Right renal cortex interstitium (tissue), 3 donors: ENCODE results near the gene ATG5. TPM values are rescaled to one million over a fixed set of nuclear protein-coding genes. Genes with fewer than 3 reads are reported as not detected.
"Not testable (repeated sequence)": the region's sequence is repeated elsewhere in the genome, so short reads cannot be mapped to it uniquely, and the experiment has no call there.

Source experiments
- DNase-seq, 3 donors: peaks; one replicate each; pipeline ENCODE4 v3.0.0-alpha.2; 2013; ENCODE audit warnings: low read depth in 3 of 3, low spot score in 2 of 3
- polyA plus RNA-seq, 3 donors: library from polyadenylated mRNA; unstranded; fragments of 120-200 nt; gene quantifications; one replicate each; pipeline ENCODE4 v1.2.1, GENCODE V29; 2013; ENCODE audit not compliant: insufficient read length in 3 of 3

The ATG5 gene
- polyA plus RNA-seq, 3 donors: 56.7 to 58.9 (median 57.9) TPM

DNA sequence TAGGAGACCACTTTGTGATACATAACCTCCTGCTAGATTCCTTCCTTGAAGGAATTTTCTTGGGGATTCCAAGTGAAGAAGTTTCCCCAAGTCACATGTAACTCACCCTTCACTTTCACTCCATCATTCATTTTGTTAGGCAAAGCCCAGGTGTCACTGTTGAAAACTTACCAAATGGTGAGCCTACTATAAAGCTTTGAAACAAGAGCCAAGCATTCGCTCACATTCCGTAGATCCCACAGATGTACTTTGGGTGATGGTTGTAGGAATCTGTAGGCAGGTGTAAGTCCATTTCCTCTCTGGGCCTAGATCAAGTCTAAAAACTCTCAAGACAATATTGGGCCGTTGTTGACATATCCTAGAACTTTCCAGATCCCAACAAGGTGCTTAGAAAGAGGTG, 165.4 kb downstream of the ATG5 start:
- no peak for DNase-seq

DNA sequence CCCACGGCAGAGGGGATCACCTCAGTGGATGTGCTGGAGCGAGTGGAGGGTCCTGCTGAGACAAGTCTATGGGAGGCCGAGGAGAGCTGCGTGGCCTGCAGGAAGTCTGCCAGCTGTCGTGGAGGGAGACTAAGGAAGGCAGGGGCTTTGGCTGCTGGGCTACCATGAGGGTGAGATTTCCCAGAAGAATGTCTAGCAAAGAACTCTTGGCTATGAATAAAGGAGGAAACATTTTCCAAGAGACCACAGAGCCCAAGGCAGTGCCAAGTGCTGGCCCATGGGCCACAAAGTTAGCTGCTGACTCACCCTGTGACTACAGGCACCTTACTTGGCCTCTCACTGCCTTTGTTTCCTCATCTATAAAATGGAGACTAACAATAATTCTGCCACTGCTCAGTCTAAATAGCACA, 166.0 kb downstream of the ATG5 start:
- DNase-seq: no peak

DNA sequence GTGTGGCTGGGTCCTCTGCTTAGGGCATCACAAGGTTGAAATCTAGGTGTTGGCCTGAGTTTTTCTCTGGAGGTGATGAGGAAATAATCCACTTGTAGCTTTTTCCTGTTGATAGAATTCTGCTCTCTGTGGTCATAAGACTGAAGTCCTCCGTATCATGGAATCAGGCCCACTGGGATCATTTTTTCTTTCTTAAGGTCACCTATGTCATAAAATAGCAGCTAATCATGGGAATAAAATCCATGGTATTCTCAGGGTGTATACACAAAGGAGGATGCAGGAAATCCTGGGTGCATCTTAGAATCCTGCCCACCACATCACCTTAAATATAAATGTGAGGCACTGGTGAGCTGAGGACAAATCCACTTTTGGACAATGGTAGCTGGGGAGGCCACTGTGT, 166.7 kb downstream of the ATG5 start:
- DNase-seq: no peak

DNA sequence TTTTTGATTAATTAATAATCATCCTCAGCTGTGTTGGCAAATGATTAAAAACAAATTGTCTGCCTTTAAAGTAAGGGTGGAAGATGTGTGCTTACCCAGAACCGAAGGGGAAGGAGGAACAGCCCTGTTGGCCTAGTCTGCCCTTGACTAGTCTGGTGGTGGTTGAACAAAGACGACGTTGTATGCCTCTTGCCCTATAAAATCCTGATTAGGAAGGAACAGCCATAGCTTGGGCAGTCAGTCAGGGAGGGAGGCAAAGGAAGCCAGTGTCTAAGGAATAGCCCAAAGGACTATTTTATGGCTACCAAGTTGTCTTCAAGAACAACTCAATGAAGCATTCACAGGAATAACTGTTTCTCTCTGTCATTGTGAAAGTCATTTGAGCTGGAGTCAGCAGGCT, 168.7 kb downstream of the ATG5 start:
- no peak for DNase-seq

DNA sequence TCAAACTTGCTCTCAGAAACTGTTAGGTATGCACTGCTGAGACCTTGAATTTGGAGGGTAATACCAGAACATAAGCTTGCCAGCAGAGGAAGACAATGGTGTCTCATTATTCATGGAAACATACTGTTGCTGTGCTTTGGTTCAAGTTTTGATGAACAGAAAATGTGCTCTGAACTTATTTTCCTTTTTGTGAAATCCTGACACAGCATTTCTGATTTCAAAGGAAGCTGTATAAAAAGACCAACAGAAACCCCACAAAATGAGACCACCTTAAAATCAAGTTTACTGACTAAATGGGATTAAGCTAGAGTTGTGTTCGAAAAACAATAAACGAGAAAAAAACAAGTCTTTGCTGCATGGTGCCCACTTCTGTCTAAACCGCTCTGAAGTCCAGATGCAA, 169.1 kb downstream of the ATG5 start:
- DNase-seq: no peak

DNA sequence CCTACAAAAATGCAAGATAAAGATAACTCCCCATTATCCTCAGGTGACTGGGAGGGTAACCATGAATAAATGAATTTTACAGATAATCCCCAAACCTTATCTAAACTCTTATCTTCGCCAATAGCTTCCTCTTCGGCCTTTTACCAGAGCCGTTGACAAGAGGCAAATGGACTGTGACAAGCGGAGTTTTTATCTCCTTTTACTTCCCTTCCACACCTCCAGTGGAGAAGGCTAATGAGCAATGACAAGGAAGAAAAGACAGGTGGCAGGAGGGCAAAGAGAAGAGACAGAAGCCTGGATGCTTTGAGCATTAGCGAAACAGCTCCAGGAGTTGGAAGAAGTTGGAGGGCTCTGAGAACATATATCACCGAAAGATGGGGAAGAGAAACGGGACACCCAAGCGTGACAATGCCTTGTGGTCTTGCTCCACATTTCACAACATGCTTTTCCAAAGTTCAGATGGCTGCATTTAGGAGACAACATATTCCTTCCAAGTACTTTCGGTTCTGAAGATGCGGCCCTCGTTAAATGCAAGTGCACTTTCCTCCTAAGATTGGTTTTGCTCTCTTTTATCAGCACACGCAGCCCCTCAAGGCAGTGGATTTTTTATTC, 170.2 kb downstream of the ATG5 start:
- DNase-seq: no peak

DNA sequence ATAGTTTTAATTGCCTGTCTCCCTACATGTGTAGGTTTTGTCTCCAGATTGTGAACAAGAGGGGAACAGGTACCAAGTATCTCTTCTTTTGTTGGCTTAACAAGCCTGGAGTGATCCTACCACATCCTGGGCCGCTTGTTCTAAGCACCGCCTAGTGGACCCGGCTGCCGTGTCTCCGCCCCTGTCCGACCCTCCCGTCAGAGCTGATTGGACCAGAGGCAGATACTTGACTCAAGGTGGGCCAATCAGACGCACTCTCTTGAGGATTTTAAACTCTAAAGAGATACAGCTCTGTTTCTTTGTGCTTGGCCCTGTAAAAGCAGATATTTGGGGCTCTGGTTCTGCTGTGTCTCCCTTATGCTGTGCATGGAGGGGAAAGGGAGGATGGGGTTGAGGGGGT, 171.2 kb downstream of the ATG5 start:
- no peak for DNase-seq

DNA sequence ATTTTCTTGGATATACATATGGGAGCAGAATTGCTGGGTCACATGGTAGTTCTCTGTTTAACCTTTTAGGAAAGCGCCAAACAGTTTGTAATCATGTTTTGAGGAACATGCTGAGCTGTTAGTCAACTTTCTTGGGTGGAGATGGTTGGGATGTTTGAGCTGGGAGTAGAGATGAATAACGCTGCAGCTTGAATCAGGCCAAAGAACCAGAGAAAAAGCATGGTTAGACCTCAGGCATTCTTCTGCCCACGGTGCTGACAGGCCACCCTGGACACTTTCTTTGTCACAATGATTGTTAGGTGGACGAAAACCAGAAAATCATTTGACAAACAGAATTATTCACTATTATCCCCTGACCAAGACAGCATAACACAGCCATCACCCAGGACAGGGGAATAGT, 172.6 kb downstream of the ATG5 start:
- no peak for DNase-seq

DNA sequence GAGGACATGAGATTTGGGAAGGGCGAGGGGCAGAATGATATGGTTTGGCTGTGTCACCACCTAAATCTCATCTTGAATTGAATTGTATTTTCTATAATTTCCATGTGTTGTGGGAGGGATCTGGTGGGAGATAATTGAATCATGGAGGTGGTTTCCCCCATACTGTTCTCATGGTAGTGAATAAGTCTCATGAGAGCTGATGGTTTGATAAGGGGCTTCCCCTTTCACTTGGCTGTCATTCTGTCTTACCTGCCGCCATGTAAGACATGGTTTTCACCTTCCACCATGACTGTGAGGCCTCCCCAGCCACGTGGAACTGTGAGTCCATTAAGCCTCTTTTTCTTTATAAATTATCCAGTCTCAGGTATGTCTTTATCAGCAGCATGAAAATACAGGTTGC, 173.1 kb downstream of the ATG5 start:
- DNase-seq: not testable (repeated sequence)

DNA sequence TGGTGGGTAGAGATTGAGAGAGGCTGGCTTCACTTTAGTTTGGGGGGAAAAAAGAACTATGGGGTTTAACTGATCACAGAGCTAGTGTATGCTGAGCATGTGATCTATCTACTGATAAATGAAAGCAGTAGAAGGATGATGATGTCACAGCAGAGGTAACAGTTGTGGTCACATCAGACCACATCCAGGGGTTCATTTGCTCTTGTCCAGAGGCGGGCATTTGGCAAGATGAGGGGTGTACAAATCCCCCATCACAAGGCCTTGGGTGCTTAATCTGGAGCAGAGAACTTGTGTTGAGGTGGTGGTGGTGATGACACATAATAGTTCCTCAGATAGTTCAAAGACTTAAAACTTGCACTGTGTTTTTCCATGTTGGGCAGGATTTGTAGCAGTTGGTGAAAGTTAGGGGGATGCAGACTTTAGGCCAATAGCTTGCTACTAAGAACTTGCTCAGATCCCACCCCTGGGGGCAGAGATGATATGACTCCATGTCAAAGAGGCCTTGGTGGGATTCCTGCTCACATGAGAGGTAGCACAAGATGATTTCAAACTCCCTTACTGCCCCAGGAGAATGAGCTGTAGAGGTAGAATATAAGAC, 176.0 kb downstream of the ATG5 start:
- DNase-seq: no peak

DNA sequence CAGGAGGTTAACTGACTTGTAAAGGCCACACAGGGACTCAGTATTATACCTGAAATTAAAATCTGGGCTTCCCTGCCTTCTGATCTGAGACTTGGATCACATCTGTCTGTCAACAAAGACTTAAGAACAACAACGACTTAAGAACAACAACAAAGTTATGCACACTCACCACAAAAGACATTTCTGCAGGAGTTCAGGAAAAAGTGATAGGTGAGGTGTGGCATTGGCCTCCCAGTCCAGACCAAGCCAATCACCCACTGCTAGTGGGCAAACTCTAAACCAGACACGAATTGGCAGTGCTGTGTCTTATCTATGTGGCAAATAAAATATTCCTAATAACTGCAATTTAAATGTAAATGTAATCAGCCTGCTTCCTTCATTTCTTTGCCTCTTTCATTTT, 178.1 kb downstream of the ATG5 start:
- no peak for DNase-seq

DNA sequence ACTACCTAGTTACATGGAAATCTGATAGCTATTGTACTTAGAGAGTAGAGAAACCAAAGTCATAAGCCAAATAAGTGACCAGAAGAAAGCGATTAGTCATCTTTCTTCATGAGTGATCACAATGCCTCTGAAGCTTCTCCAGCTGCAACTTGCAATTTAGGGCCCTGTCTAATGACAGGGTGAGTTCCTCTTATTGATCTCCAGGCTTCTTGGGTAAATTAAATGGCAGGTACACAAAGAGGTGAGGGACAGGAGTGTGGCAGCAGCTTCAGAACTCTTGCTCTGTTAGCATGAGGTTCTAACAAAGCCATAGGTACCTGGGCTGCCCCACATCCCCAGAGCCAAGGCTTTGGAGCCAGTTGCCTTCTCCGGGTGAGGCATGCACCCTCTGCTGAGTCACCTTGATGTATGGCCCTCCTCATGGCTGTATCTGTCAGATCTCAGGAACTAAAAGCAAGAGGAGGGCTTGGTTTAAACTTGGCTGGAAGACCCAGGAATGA, 178.7 kb downstream of the ATG5 start:
- DNase-seq: no peak

DNA sequence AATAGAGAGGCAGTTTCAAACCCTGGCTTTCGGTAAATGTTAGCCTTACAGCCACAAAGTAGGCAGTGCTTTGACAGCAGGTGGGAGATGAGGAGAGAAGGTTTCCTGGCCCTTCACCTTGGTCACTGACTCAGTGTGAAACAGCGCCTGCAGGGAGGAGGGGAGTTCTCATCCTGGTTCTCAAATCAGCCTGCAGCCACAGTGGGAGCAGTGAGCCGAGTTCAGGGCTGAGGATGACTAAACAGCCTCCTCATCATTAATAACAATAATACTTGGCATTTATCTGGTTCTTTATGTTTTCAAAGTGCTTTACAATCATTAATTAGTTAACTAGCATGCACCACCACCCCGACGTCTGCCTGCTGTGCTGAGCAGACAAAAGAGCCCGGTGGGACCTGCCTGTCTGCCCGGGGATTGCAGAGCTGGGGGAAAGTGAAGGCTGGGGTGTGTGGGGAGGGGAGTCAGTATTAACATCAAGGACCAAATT, 179.8 kb downstream of the ATG5 start:
- no peak for DNase-seq

DNA sequence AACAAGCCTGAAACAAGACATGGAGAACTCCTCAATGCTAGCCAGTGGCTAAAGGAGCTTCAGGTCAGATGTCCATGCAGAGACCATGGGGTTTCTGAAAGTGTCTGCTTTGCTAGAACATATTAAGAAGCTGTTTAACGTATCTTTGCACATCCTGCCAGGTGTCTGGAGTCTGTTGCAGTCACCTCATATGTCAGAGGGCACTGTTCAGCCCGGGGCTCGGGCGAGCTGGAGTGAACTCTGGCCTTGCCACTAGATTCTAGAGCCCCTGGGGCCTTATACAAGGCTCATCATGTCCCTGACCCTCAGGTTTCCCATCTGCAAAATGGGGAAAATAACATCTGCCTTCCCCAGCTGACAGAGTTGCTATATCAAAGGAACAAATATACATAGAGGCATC, 180.4 kb downstream of the ATG5 start:
- no peak for DNase-seq

DNA sequence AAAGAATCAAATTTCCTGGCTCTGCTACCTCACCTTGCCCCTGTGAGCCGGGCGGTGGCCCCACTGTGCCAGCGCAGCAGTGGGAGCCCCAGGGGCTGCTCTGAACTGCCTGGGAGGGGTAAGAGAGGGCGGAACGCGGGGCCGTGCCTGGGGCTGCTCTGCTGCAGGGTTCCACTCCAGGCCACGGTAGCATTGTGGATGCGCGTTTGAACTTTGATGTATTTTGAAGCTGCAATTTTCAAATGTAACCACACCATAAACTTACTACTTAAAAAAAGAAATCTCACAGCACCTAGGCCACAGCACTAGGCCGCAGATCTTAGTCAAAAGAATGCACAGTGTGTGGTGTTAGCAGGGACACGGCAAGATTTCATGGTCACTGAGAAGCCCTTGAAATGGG, 181.9 kb downstream of the ATG5 start:
- no peak for DNase-seq

DNA sequence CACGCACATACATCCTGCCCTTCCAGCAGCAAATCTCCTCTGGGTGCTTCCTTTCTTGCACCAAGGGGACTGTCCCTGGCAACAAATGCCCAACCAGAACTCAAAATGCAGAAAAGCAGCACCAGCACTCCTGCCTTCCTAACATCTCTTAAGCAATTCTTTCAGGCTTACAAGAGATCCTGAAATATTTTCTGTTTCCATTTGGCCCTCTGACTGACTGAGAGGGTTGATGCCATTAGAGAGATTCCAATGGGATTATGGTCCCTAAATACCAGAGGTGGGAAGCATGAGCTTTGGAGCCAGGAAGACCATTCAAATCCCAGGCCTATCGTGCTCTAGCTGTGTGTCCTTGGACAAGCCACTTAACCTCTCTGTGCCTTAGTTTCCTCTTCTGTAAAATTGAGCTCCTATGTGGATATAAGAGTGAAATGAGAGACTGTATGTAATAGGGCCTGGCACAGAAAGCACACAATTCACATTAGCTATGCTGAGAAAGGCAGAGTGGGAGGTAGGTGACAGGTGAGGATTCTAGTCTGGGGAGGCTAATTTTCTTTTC, 182.6 kb downstream of the ATG5 start:
- no peak for DNase-seq

DNA sequence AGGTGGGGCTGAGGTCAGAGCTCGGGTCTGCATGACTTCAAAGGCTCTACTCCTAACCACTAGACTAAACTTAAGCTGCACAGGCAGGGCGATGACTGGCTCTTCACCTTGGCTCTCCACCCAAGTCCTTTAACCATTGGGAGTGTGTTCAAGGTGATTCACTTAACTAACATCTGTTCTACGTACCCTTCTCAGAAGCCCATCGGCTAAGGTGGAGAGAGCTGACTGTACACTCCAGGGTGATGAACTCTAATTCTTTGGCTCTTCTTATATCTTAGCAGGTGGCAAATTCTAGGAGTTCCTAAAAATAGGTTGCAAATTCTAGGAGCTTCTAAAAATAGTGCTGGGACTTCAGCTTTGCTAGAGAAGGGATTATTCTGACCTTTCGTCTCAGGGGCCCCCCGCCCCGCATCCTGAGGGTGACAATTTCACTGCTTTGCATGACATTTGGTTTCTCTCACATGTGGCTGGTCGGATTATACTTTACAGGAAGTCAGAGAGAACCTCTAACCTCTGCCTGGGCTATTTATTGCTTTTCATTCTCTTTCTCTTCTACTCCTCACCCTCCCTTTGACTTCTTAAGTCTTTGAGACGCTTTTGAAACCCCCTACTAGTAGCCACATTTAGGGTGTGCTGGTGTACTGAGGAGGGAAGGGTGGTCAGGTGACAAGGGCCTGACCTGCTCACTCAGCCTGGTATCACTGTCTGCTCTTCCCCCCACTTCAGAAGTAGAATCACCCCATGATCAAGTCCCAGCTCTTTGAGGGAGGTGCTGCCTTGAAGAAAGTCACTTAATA, 183.9 kb downstream of the ATG5 start:
- no peak for DNase-seq

DNA sequence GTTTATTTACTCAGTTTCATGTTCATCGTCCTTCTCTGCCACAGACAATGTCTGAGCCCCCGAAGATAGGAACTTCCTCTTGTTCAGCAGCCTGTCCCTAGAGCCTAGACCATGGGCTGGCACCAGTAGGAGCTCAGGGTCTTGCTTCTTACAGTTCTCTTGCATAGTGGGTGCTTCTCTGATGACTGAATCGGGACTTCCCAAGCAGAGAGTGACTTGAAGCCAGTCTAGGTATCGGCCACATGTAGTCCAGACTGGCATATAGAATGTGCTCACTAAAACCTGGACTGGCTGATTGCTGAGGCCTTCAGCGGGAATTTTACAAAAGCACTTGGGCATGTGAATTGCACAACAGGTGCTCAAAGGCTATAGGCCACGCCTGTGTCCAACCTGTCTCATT, 187.4 kb downstream of the ATG5 start:
- DNase-seq: no peak

DNA sequence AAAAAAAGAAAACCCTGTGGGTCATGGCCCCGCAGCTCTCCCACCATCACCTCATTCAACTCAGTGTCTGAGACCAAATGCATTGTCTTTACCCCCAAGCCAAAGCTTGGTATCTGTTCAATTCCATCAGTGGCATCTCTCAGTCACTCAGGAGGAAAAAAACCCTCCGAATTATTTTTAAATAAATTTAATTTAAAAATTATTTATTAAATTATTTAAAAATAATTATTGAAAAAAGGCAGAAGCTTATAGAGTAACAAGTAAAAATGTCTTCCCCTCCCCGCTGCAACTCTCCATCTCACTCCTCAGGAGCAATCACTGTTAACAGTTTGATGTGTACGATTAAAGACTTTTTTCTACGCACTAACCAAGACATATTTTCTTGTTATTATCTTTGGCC, 188.7 kb downstream of the ATG5 start:
- DNase-seq: no peak

DNA sequence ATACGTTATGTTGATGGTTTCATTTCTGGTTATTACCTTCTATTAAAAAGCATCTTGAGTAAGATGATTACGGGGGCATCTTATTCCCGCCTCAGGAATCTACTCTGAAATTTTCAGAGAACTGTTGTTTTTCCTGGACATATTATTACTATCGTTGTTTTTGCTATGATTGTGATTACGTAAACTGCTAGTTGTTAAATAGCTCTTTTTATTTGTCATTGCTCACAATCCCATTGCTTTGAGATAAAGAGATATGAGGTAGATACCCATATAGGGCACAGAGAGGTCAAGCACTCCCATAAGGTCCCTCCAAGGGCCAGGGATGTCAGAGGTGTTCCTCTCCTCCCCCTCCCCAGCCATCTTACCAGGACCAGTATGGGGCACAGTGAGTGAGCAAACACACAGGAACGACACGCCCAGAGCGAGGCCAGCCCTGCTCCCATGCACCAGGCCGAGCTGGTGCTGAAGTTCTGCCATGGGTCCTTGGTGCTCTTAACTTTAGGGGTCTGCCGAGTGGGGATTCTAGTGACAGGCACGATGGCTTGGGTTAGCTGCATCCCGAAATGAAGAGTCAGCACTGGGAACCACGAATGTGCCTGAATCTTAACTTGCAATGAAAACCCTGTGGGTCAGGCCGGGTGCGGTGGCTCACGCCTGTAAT, 189.5 kb downstream of the ATG5 start:
- DNase-seq: no peak
